Loucy (cell line): Measurements from ENCODE around the gene FTSJ3.

Experiments
- H2AFZ ChIP-seq: fragments of 200-600 bp; sonication (generic); 2 replicates; pipeline ENCODE4 v1.6.0; 2016; ENCODE audit warnings: antibody characterized with exemption, mild to moderate bottlenecking, low read length, moderate library complexity
- H3F3A ChIP-seq: fragments of 200-600 bp; 2 replicates; pipeline ENCODE4 v1.6.0; 2016; ENCODE audit warnings: antibody characterized with exemption, low read depth, mild to moderate bottlenecking
- H3K27me3 ChIP-seq: fragments of 200-600 bp; sonication (generic); 2 replicates; pipeline ENCODE4 v1.6.1; 2014; ENCODE audit warnings: low read length, mild to moderate bottlenecking; ENCODE audit not compliant: insufficient read depth, poor library complexity, severe bottlenecking
- H3K36me3 ChIP-seq: fragments of 200-600 bp; sonication (generic); 2 replicates; pipeline ENCODE4 v1.6.1; 2016; ENCODE audit warnings: low read length; ENCODE audit not compliant: insufficient read depth
- H3K4me1 ChIP-seq: fragments of 200-600 bp; sonication (generic); 2 replicates; pipeline ENCODE4 v1.5.1; 2014; ENCODE audit warnings: low read length, mild to moderate bottlenecking; ENCODE audit not compliant: insufficient read depth, poor library complexity, severe bottlenecking
- H3K4me2 ChIP-seq: fragments of 200-600 bp; sonication (generic); 2 replicates; pipeline ENCODE4 v1.6.0; 2014; ENCODE audit warnings: antibody characterized with exemption, low read length, low read depth, mild to moderate bottlenecking; ENCODE audit not compliant: poor library complexity, severe bottlenecking
- H3K4me3 ChIP-seq: fragments of 200-600 bp; sonication (generic); 2 replicates; pipeline ENCODE4 v1.5.1; 2014; ENCODE audit warnings: low read length, mild to moderate bottlenecking, mixed read lengths; ENCODE audit not compliant: poor library complexity, severe bottlenecking
- H3K79me2 ChIP-seq: fragments of 200-600 bp; sonication (generic); 2 replicates; pipeline ENCODE4 v1.6.1; 2014; ENCODE audit warnings: low read length; ENCODE audit not compliant: insufficient read depth
- H3K9ac ChIP-seq: fragments of 200-600 bp; sonication (generic); 2 replicates; pipeline ENCODE4 v1.6.0; 2014; ENCODE audit warnings: mild to moderate bottlenecking, low read depth, low read length, moderate library complexity; ENCODE audit not compliant: poor library complexity, severe bottlenecking
- H3K9me2 ChIP-seq: fragments of 200-600 bp; sonication (generic); replicated peaks from 2 replicates; pipeline ENCODE4 v1.6.1; 2016; ENCODE audit warnings: low read depth, low read length, mixed read lengths
- H3K9me3 ChIP-seq: fragments of 200-600 bp; sonication (generic); 2 replicates; pipeline ENCODE4 v1.6.1; 2014; ENCODE audit warnings: mild to moderate bottlenecking, antibody characterized with exemption, low read length, low read depth; ENCODE audit not compliant: insufficient read depth
- H4K20me1 ChIP-seq: fragments of 200-600 bp; sonication (generic); 2 replicates; pipeline ENCODE4 v1.6.0; 2014; ENCODE audit warnings: antibody characterized with exemption, low read length, mild to moderate bottlenecking; ENCODE audit not compliant: insufficient read depth, poor library complexity, severe bottlenecking
- EZH2phosphoT487 ChIP-seq: fragments of 200-600 bp; IDR thresholded peaks from 2 replicates; pipeline ENCODE4 v1.6.1; 2018; ENCODE audit warnings: antibody characterized with exemption, mild to moderate bottlenecking, moderate library complexity, borderline replicate concordance
- TF ChIP-seq, protein P1 (sequence below): fragments of 200-600 bp; sonication (generic); conservative IDR thresholded peaks from 2 replicates; pipeline ENCODE4 v1.5.1; 2014; ENCODE audit warnings: mild to moderate bottlenecking, antibody characterized with exemption, low read length

FTSJ3 gene

DNA sequence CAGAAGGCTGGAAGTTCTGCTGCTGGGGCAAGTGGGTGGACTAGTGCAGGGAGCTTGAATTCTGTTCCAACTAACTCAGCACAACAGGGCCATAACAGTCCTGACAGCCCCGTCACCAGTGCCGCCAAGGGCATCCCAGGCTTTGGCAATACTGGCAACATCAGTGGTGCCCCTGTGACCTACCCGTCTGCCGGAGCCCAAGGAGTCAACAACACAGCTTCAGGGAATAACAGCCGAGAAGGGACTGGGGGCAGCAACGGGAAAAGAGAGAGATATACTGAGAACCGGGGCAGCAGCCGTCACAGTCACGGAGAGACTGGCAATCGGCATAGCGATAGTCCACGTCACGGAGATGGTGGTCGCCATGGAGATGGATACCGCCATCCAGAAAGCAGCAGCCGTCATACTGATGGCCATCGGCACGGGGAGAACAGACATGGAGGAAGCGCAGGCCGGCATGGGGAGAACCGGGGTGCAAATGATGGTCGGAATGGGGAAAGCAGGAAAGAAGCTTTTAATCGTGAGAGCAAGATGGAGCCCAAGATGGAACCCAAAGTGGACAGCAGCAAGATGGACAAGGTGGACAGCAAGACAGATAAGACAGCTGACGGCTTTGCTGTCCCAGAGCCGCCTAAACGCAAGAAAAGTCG lies 9.6 kb downstream of the FTSJ3 start:
- no peaks in the 10 kb centered on the region for H3K9me3 ChIP-seq
- peaks cover 11% of the 10 kb centered on the region; the same call in 1 of the 2 replicates for H3F3A ChIP-seq
- H3K79me2 ChIP-seq, result peaks cover 47% of the 10 kb centered on the region
- H3K27me3 ChIP-seq, result no peaks in the 10 kb centered on the region
- H3K4me3 ChIP-seq, result no peak overlapping the region
- H3K36me3 ChIP-seq, result peaks cover 98% of the 10 kb centered on the region
- TF ChIP-seq, protein P1, sequence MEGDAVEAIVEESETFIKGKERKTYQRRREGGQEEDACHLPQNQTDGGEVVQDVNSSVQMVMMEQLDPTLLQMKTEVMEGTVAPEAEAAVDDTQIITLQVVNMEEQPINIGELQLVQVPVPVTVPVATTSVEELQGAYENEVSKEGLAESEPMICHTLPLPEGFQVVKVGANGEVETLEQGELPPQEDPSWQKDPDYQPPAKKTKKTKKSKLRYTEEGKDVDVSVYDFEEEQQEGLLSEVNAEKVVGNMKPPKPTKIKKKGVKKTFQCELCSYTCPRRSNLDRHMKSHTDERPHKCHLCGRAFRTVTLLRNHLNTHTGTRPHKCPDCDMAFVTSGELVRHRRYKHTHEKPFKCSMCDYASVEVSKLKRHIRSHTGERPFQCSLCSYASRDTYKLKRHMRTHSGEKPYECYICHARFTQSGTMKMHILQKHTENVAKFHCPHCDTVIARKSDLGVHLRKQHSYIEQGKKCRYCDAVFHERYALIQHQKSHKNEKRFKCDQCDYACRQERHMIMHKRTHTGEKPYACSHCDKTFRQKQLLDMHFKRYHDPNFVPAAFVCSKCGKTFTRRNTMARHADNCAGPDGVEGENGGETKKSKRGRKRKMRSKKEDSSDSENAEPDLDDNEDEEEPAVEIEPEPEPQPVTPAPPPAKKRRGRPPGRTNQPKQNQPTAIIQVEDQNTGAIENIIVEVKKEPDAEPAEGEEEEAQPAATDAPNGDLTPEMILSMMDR, result no peak
- TF ChIP-seq EZH2phosphoT487, result no peak
- H2AFZ ChIP-seq, result no peak overlapping the region
- no peaks in the 10 kb centered on the region for H3K9me2 ChIP-seq
- H4K20me1 ChIP-seq, result no peaks in the 10 kb centered on the region
- H3K4me2 ChIP-seq, result no peak overlapping the region
- peaks cover 32% of the 10 kb centered on the region for H3K4me1 ChIP-seq
- H3K9ac ChIP-seq, result no peak overlapping the region

DNA sequence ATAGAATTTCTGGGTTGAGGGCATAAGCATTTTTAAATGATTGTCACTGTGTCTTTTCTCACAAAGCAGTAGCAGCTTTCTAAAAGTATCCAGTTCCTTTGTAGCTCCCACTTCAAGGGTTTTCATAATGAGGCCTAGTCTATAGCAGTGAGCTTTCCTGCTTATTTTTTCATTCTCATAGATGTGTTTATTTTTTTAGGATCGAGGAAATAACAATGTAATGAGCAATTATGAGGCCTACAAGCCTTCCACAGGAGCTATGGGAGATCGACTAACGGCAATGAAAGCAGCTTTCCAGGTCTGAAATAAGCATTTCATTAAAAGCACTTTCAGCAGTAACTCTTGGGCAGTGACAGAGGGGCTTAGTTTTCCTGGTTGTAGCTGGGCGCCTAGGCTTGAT lies 10.8 kb downstream of the FTSJ3 start:
- no peak for TF ChIP-seq EZH2phosphoT487
- TF ChIP-seq, protein P1, result no peak
- no peak overlapping the region for H3K4me2 ChIP-seq

DNA sequence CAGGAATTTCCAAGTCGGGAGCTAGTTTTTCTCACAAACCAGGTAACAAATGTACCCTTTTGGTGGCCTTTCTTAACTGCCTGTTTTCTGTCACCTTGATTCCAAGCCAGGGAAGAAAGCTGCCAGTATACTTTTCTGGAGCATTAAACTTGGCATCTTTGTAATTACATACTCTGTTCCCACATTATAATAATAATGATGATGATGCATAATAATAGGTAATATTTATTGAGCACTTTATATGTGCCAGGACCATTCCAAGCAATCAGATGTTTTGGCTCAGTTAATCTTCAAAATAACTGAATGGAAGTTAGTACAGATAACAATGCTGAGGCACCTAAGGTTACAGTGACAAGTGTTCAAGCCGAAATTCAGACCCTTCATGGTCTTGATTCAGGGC lies 11.3 kb downstream of the FTSJ3 start:
- H3K36me3 ChIP-seq, result peaks cover 98% of the 10 kb centered on the region
- no peaks in the 10 kb centered on the region for H3K27me3 ChIP-seq
- peaks cover 29% of the 10 kb centered on the region for H3K79me2 ChIP-seq
- H4K20me1 ChIP-seq, result no peaks in the 10 kb centered on the region
- no peaks in the 10 kb centered on the region for H3K9me2 ChIP-seq
- no peak overlapping the region for H3K4me3 ChIP-seq
- H2AFZ ChIP-seq, result no peak overlapping the region
- peaks cover 19% of the 10 kb centered on the region for H3K4me1 ChIP-seq
- H3K9ac ChIP-seq, result no peak overlapping the region
- no peaks in the 10 kb centered on the region for H3K9me3 ChIP-seq
- no peak for TF ChIP-seq EZH2phosphoT487
- H3F3A ChIP-seq, result peaks cover 11% of the 10 kb centered on the region; the same call in 1 of the 2 replicates
- no peak overlapping the region for H3K4me2 ChIP-seq

More for the DNA sequence above, 10.8 kb downstream of the FTSJ3 start:
- H3K79me2 ChIP-seq, result peaks cover 35% of the 10 kb centered on the region
- H3K9ac ChIP-seq, result no peak overlapping the region
- no peak overlapping the region for H3K4me3 ChIP-seq
- H3F3A ChIP-seq, result peaks cover 11% of the 10 kb centered on the region; the same call in 1 of the 2 replicates
- peaks cover 23% of the 10 kb centered on the region for H3K4me1 ChIP-seq
- no peaks in the 10 kb centered on the region for H3K9me2 ChIP-seq
- no peaks in the 10 kb centered on the region for H3K9me3 ChIP-seq
- no peaks in the 10 kb centered on the region for H3K27me3 ChIP-seq
- H2AFZ ChIP-seq, result no peak overlapping the region
- no peaks in the 10 kb centered on the region for H4K20me1 ChIP-seq
- peaks cover 98% of the 10 kb centered on the region for H3K36me3 ChIP-seq

DNA sequence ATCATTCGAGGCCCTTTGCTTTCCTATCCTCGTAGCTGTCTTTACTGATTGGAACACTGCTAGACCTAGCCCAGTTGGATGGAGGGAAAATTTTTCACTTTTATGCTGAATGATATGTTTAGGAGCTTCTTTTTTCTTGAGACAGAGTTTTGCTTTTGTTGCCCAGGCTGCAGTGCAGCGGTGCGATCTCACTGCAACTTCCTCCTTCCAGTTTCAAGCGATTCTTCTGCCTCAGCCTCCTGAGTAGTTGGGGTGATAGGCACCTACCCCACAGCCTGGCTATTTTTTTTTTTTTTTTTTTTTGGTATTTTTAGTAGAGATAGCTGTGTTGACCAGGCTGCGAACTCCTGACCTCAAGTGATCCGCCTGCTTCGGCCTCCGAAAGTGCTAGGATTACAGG lies 17.5 kb downstream of the FTSJ3 start:
- no peaks in the 10 kb centered on the region for H4K20me1 ChIP-seq
- H3F3A ChIP-seq, result no peaks in the 10 kb centered on the region
- H3K27me3 ChIP-seq, result no peaks in the 10 kb centered on the region
- H3K9ac ChIP-seq, result no peak overlapping the region
- H3K9me2 ChIP-seq, result no peaks in the 10 kb centered on the region
- peaks cover 100% of the 10 kb centered on the region for H3K36me3 ChIP-seq
- no peaks in the 10 kb centered on the region for H3K9me3 ChIP-seq
- H3K4me2 ChIP-seq, result no peak overlapping the region
- no peaks in the 10 kb centered on the region for H3K79me2 ChIP-seq
- H3K4me3 ChIP-seq, result no peak overlapping the region
- H2AFZ ChIP-seq, result no peak overlapping the region
- TF ChIP-seq, protein P1, result no peak
- TF ChIP-seq EZH2phosphoT487, result no peak
- no peaks in the 10 kb centered on the region for H3K4me1 ChIP-seq
